ENCODE measurements around the gene MRPS34. TPM values are rescaled to one million over a fixed set of nuclear protein-coding genes. Genes with fewer than 3 reads are reported as not detected.
A peak's percentile ranks its signal among the peaks of the same experiment; 100 is the strongest.

The MRPS34 gene
- total RNA-seq, 4 donors from 2014 or later: 44.4 to 72.8 (median 61.3) TPM

DNA sequence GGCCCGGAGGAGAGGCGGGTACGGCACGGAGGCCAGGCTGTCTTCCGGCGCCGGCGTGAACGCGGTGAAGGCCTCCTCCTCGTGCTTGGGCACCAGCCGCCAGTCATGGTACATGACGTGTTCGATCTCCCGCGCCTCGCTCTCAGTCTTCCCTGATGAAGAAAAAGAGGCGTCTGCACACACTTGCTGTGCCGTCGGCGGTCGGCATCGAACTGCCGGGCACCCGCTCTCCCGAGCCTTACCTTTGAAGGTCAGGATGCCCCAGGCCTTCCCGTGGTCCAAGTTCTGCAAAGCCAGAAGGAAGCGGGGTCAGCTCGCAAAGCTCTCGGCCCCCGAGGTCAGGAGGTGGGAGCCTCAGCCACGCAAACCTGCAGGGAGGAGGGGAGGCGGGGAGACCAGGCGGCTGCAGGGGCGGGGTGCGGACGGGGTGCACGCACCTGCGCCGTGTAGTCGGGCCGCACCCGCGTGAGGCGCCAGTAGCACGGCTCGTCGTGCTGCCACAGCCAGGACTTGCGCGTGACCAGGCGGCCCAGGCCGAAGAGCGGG lies 499 bp downstream of the MRPS34 start, which contains the start of gene EME2:
EME2 (plus strand) TSS at position 449 of the 546 bp plus-strand sequence. CDS start 418 bp downstream, outside the sequence.
- H3K4me3 ChIP-seq: peak within 1 kb of the TSS; percentile 71 to 84
- no peaks in the 10 kb centered on the region for H3K27me3 ChIP-seq
- 0% methylated on average over 2 of the region's 53 CpGs; no CpG with 5 or more reads in 1 of the 2 donors for WGBS, 2 donors (ENCODE audit: low coverage in 1 of 2)
- TF ChIP-seq EP300 (IDR thresholded peaks at IDR 0.05) (no peak), POLR2AphosphoS5 (IDR thresholded peaks at IDR 0.05) (no peak), POLR2A (IDR thresholded peaks at IDR 0.05) (no peak)
- TF ChIP-seq, protein P1, sequence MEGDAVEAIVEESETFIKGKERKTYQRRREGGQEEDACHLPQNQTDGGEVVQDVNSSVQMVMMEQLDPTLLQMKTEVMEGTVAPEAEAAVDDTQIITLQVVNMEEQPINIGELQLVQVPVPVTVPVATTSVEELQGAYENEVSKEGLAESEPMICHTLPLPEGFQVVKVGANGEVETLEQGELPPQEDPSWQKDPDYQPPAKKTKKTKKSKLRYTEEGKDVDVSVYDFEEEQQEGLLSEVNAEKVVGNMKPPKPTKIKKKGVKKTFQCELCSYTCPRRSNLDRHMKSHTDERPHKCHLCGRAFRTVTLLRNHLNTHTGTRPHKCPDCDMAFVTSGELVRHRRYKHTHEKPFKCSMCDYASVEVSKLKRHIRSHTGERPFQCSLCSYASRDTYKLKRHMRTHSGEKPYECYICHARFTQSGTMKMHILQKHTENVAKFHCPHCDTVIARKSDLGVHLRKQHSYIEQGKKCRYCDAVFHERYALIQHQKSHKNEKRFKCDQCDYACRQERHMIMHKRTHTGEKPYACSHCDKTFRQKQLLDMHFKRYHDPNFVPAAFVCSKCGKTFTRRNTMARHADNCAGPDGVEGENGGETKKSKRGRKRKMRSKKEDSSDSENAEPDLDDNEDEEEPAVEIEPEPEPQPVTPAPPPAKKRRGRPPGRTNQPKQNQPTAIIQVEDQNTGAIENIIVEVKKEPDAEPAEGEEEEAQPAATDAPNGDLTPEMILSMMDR (IDR thresholded peaks at IDR 0.05): no peak
- ATAC-seq: no peak
- H3K27ac ChIP-seq: peak within 1 kb of the TSS; percentile 48 to 99 (median 97)
- H3K4me1 ChIP-seq: peaks cover 0 to 66% (median 27%) of the 10 kb centered on the region in 3 donors
- no peaks in the 10 kb centered on the region for H3K9me3 ChIP-seq
- H3K36me3 ChIP-seq: peaks cover 0 to 53% of the 10 kb centered on the region in 2 donors

DNA sequence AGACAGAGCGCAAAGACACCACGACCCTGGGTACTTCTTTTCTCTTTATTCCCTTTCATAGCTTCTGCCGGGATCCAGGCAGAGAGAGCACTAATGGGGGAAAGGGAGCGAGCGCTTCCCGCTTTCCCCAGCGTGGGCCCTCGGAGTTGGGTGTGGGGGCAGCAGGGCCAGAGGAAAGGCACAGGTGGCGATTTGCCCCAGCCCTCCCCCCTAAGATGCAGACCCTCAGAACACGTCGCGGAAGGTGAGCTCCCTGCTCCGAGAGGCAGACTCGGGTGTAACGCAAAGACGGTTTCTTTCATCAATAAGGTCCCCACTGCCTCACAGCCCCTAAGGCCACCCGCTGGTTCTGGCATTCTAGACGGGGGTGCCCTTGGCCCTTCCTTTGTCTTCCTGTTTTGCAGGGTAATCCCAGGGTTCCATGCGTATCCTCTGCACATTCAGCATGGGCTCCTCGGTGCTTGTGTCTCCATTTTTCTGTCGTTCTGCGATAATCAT lies 1.0 kb downstream of the MRPS34 start:
- H3K27ac ChIP-seq: peak overlapping the region in 3 of 4 donors; percentile 96 to 99 (median 98)
- no peaks in the 10 kb centered on the region for H3K9me3 ChIP-seq
- peaks cover 0 to 53% of the 10 kb centered on the region in 2 donors for H3K36me3 ChIP-seq
- WGBS, 2 donors (ENCODE audit: low coverage in 1 of 2): 0 to 5% methylated on average over 3 to 4 of the region's 22 CpGs
- ATAC-seq: no peak
- peaks cover 0 to 66% (median 27%) of the 10 kb centered on the region in 3 donors for H3K4me1 ChIP-seq
- H3K4me3 ChIP-seq: peak overlapping the region; percentile 71 to 84
- H3K27me3 ChIP-seq: no peaks in the 10 kb centered on the region
- TF ChIP-seq EP300 (IDR thresholded peaks at IDR 0.05): no peak
- TF ChIP-seq POLR2AphosphoS5 (IDR thresholded peaks at IDR 0.05): no peak
- no peak for TF ChIP-seq POLR2A (IDR thresholded peaks at IDR 0.05)
- TF ChIP-seq, protein P1 (IDR thresholded peaks at IDR 0.05): no peak

- peak; percentile 29 for TF ChIP-seq POLR2AphosphoS5 (IDR thresholded peaks at IDR 0.05)
- TF ChIP-seq EP300 (IDR thresholded peaks at IDR 0.05): no peak
- TF ChIP-seq POLR2A (IDR thresholded peaks at IDR 0.05): peak; percentile 12
- TF ChIP-seq, protein P1 (IDR thresholded peaks at IDR 0.05): peak in 1 of 4 experiments; percentile 23
- no peaks in the 10 kb centered on the region for H3K27me3 ChIP-seq
- H3K27ac ChIP-seq: peak within 1 kb of the TSS; percentile 52 to 99 (median 97)
- peak within 1 kb of the TSS; percentile 71 to 84 for H3K4me3 ChIP-seq
- peaks cover 0 to 53% of the 10 kb centered on the region in 2 donors for H3K36me3 ChIP-seq
- ATAC-seq: peak; percentile 68
- H3K4me1 ChIP-seq: peaks cover 0 to 66% (median 27%) of the 10 kb centered on the region in 3 donors
- WGBS, 2 donors (ENCODE audit: low coverage in 1 of 2): 0% methylated on average over 5 of the region's 79 CpGs; no CpG with 5 or more reads in 1 of the 2 donors
- H3K9me3 ChIP-seq: no peaks in the 10 kb centered on the region
Measured at GRCh38 chr16:1771188-1771863, 1.6 kb downstream of the MRPS34 start, which contains the start of gene NME3. Gene NME3 (minus strand): TSS chr16:1771543. CDS start chr16:1771534, 9 bp downstream.

DNA sequence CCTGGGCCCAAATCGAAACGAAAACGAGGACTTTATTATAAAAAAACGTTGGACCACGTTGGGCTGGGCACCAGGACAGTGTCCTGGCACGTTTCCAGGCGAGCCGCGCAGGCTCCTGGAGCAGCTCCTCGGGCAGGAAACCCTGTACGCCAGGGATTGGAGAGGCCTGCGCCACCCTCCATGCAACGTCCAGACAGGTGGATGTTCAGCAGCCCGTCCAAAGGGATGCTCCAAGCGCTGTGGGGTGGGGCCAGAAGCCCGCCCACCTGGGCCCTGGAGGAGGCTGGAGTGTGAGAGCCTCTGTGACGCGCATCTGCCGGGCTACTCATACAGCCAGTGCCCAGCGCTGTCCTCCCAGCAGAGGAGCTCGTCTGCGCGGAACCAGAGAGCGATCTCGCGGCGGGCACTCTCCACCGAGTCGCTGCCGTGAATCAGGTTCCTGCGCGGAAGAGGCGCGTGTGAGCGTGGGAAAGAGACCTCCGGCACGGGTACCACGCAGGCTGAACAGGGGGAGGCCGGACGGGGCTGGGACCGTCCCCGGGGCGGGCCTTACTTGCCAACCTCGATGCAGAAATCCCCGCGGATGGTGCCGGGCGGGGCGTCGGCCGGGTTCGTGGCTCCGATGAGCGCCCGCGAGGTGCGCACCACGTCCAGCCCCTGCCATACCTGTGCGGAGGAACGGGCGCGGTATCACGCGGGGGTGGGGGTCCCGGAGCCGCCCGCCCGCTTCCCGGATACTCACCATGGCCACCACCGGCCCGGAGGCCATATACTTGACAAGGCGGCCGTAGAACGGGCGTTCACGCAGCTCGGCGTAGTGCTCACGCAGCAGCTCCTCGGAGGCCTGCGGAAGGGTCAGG lies 2.4 kb downstream of the MRPS34 start:
- H3K36me3 ChIP-seq: peaks cover 0 to 53% of the 10 kb centered on the region in 2 donors
- peaks cover 0 to 60% (median 27%) of the 10 kb centered on the region in 3 donors for H3K4me1 ChIP-seq

More for the DNA sequence above, 2.4 kb downstream of the MRPS34 start:
- peak; percentile 40 for ATAC-seq
- H3K27ac ChIP-seq: peak overlapping the region; percentile 52 to 99 (median 97)
- no peaks in the 10 kb centered on the region for H3K27me3 ChIP-seq
- TF ChIP-seq POLR2AphosphoS5 (IDR thresholded peaks at IDR 0.05) (peak; percentile 37), POLR2A (IDR thresholded peaks at IDR 0.05) (peak in 1 of 2 donors; percentile 31), EP300 (IDR thresholded peaks at IDR 0.05) (no peak)
- TF ChIP-seq, protein P1 (IDR thresholded peaks at IDR 0.05): peak in 1 of 4 experiments; percentile 19
- H3K4me3 ChIP-seq: peak overlapping the region; percentile 71 to 84
- no peaks in the 10 kb centered on the region for H3K9me3 ChIP-seq
- no CpG with 5 or more reads among the region's 81 CpGs for WGBS, 2 donors (ENCODE audit: low coverage in 1 of 2)

Measured in gastroesophageal sphincter (tissue), 4 donors.